WTC11 (cell line): ENCODE measurements around the gene ORM2. TPM values are rescaled to one million over a fixed set of nuclear protein-coding genes. Genes with fewer than 3 reads are reported as not detected.
"Not testable (repeated sequence)": the region's sequence is repeated elsewhere in the genome, so short reads cannot be mapped to it uniquely, and the experiment has no call there.

Experiments
- ATAC-seq: fragments of 200-7000 bp; cut with Tn5 transposase; 2 replicates; pipeline ENCODE4 v1.10.0; 2021; ENCODE audit warnings: mild to moderate bottlenecking, moderate library complexity
- CTCF ChIA-PET: fragments of 300-600 bp; sonication (Branson Sonifier 250); formaldehyde crosslinking; loops from one replicate; lab custom pipeline; 2021; ENCODE audit warnings: antibody characterized with exemption; lab: Charles Lee
- POLR2A ChIA-PET: fragments of 350-600 bp; sonication (Branson Sonifier 250); formaldehyde crosslinking; loops from one replicate; lab custom pipeline; 2021; ENCODE audit warnings: antibody characterized with exemption; lab: Charles Lee
- DNase-seq: peaks from one replicate; pipeline ENCODE4 v3.0.0; 2021; ENCODE audit warnings: low spot score
- H3K27ac Mint-ChIP-seq: 2 replicates; pipeline ENCODE4 v1.8.0; 2021; ENCODE audit warnings: mixed read lengths
- H3K27me3 Mint-ChIP-seq: 2 replicates; pipeline ENCODE4 v1.8.0; 2021; ENCODE audit warnings: low read depth, mild to moderate bottlenecking, moderate library complexity, mixed read lengths
- H3K36me3 Mint-ChIP-seq: 2 replicates; pipeline ENCODE4 v1.8.0; 2021; ENCODE audit warnings: mixed read lengths
- H3K4me1 Mint-ChIP-seq: 2 replicates; pipeline ENCODE4 v1.8.0; 2022; ENCODE audit warnings: mixed read lengths
- H3K4me3 Mint-ChIP-seq: 2 replicates; pipeline ENCODE4 v1.8.0; 2021; ENCODE audit warnings: mild to moderate bottlenecking, moderate library complexity, mixed read lengths
- H3K9me3 Mint-ChIP-seq: 2 replicates; pipeline ENCODE4 v1.8.0; 2021; ENCODE audit warnings: mixed read lengths
- CREB1 ChIP-seq: sonication (generic); formaldehyde crosslinking; IDR thresholded peaks from 2 replicates; pipeline ENCODE4 v1.8.0; 2023; ENCODE audit warnings: mild to moderate bottlenecking, missing genetic modification reagents
- ESRRA ChIP-seq: sonication (generic); formaldehyde crosslinking; IDR thresholded peaks from 2 replicates; pipeline ENCODE4 v1.8.1; 2022; ENCODE audit warnings: mild to moderate bottlenecking, missing genetic modification reagents, borderline replicate concordance
- ETV6 ChIP-seq: sonication (generic); formaldehyde crosslinking; IDR thresholded peaks from 2 replicates; pipeline ENCODE4 v1.8.1; 2022; ENCODE audit warnings: mild to moderate bottlenecking, missing genetic modification reagents
- FOXK1 ChIP-seq: sonication (generic); formaldehyde crosslinking; IDR thresholded peaks from 2 replicates; pipeline ENCODE4 v1.8.0; 2022; ENCODE audit warnings: mild to moderate bottlenecking, moderate library complexity, missing genetic modification reagents
- GRHL2 ChIP-seq: fragments of 250-450 bp; sonication (Bioruptor Pico); IDR thresholded peaks from 2 replicates; pipeline ENCODE4 v1.8.0; 2022; ENCODE audit warnings: mild to moderate bottlenecking, moderate library complexity; ENCODE audit not compliant: insufficient replicate concordance, severe bottlenecking
- GTF2I ChIP-seq: fragments of 250-450 bp; sonication (Bioruptor Pico); conservative IDR thresholded peaks from 2 replicates; pipeline ENCODE4 v1.4.0; 2021; ENCODE audit warnings: mild to moderate bottlenecking
- NFE2L1 ChIP-seq: sonication (generic); formaldehyde crosslinking; IDR thresholded peaks from 2 replicates; pipeline ENCODE4 v1.8.1; 2023; ENCODE audit warnings: missing genetic modification reagents
- NR2C2 ChIP-seq: sonication (generic); formaldehyde crosslinking; IDR thresholded peaks from 2 replicates; pipeline ENCODE4 v1.8.0; 2022; ENCODE audit warnings: mild to moderate bottlenecking, missing genetic modification reagents
- SOX15 ChIP-seq: fragments of 250-450 bp; sonication (Bioruptor Pico); IDR thresholded peaks from 2 replicates; pipeline ENCODE4 v1.9.0; 2021; ENCODE audit warnings: mild to moderate bottlenecking
- ZBTB43 ChIP-seq: sonication (generic); formaldehyde crosslinking; IDR thresholded peaks from 2 replicates; pipeline ENCODE4 v1.8.1; 2023; ENCODE audit warnings: mild to moderate bottlenecking, missing genetic modification reagents
- ZNF232 ChIP-seq: sonication (generic); formaldehyde crosslinking; IDR thresholded peaks from 2 replicates; pipeline ENCODE4 v1.8.0; 2022; ENCODE audit warnings: mild to moderate bottlenecking, missing genetic modification reagents
- ZNF416 ChIP-seq: fragments of 250-450 bp; sonication (Bioruptor Pico); IDR thresholded peaks from 2 replicates; pipeline ENCODE4 v1.9.0; 2021; ENCODE audit warnings: mild to moderate bottlenecking, inconsistent platforms
- total RNA-seq: library from RNA; stranded (reverse); gene quantifications from 3 replicates; pipeline ENCODE4 v1.2.3, GENCODE V29; 2021
- TF ChIP-seq, protein P1 (sequence below): sonication (generic); formaldehyde crosslinking; IDR thresholded peaks from 2 replicates; pipeline ENCODE4 v1.8.1; 2023; ENCODE audit warnings: mild to moderate bottlenecking, missing genetic modification reagents, borderline replicate concordance
- TF ChIP-seq, protein P2 (sequence below): fragments of 250-450 bp; sonication (Bioruptor Pico); IDR thresholded peaks from 2 replicates; pipeline ENCODE4 v1.9.0; 2021; ENCODE audit warnings: moderate library complexity, mild to moderate bottlenecking, inconsistent platforms, borderline replicate concordance
- TF ChIP-seq, protein P3 (sequence below): sonication (generic); formaldehyde crosslinking; IDR thresholded peaks from 2 replicates; pipeline ENCODE4 v1.8.1; 2022; ENCODE audit warnings: mild to moderate bottlenecking, missing genetic modification reagents, moderate library complexity, borderline replicate concordance

Gene ORM2
- total RNA-seq, 1 experiment from 2014 or later: 1.6 TPM

- TF ChIP-seq, protein P1, sequence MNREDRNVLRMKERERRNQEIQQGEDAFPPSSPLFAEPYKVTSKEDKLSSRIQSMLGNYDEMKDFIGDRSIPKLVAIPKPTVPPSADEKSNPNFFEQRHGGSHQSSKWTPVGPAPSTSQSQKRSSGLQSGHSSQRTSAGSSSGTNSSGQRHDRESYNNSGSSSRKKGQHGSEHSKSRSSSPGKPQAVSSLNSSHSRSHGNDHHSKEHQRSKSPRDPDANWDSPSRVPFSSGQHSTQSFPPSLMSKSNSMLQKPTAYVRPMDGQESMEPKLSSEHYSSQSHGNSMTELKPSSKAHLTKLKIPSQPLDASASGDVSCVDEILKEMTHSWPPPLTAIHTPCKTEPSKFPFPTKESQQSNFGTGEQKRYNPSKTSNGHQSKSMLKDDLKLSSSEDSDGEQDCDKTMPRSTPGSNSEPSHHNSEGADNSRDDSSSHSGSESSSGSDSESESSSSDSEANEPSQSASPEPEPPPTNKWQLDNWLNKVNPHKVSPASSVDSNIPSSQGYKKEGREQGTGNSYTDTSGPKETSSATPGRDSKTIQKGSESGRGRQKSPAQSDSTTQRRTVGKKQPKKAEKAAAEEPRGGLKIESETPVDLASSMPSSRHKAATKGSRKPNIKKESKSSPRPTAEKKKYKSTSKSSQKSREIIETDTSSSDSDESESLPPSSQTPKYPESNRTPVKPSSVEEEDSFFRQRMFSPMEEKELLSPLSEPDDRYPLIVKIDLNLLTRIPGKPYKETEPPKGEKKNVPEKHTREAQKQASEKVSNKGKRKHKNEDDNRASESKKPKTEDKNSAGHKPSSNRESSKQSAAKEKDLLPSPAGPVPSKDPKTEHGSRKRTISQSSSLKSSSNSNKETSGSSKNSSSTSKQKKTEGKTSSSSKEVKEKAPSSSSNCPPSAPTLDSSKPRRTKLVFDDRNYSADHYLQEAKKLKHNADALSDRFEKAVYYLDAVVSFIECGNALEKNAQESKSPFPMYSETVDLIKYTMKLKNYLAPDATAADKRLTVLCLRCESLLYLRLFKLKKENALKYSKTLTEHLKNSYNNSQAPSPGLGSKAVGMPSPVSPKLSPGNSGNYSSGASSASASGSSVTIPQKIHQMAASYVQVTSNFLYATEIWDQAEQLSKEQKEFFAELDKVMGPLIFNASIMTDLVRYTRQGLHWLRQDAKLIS (CRISPR knock-in tag): no peak
- TF ChIP-seq NR2C2 (CRISPR knock-in tag): no peak
- no peak for TF ChIP-seq FOXK1 (CRISPR knock-in tag)
- no peak for TF ChIP-seq ZNF232
- TF ChIP-seq SOX15: no peak
- no peak for TF ChIP-seq GRHL2 (CRISPR knock-in tag)
- TF ChIP-seq, protein P2, sequence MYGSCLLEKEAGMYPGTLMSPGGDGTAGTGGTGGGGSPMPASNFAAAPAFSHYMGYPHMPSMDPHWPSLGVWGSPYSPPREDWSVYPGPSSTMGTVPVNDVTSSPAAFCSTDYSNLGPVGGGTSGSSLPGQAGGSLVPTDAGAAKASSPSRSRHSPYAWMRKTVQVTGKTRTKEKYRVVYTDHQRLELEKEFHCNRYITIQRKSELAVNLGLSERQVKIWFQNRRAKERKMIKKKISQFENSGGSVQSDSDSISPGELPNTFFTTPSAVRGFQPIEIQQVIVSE (CRISPR knock-in tag): no peak
- no peak for TF ChIP-seq ETV6 (CRISPR knock-in tag)
- no peak for TF ChIP-seq ZNF416
- no peak for TF ChIP-seq NFE2L1 (CRISPR knock-in tag)
- TF ChIP-seq ZBTB43 (CRISPR knock-in tag): no peak
- TF ChIP-seq GTF2I (CRISPR knock-in tag): no peak
- no peak for TF ChIP-seq CREB1
- TF ChIP-seq, protein P3, sequence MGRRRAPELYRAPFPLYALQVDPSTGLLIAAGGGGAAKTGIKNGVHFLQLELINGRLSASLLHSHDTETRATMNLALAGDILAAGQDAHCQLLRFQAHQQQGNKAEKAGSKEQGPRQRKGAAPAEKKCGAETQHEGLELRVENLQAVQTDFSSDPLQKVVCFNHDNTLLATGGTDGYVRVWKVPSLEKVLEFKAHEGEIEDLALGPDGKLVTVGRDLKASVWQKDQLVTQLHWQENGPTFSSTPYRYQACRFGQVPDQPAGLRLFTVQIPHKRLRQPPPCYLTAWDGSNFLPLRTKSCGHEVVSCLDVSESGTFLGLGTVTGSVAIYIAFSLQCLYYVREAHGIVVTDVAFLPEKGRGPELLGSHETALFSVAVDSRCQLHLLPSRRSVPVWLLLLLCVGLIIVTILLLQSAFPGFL (CRISPR knock-in tag): no peak
- no peak for TF ChIP-seq ESRRA (CRISPR knock-in tag)
These were observed 7.9 kb upstream of the ORM2 start (continued) for GRCh38 chr9:114321759-114322158.

DNA sequence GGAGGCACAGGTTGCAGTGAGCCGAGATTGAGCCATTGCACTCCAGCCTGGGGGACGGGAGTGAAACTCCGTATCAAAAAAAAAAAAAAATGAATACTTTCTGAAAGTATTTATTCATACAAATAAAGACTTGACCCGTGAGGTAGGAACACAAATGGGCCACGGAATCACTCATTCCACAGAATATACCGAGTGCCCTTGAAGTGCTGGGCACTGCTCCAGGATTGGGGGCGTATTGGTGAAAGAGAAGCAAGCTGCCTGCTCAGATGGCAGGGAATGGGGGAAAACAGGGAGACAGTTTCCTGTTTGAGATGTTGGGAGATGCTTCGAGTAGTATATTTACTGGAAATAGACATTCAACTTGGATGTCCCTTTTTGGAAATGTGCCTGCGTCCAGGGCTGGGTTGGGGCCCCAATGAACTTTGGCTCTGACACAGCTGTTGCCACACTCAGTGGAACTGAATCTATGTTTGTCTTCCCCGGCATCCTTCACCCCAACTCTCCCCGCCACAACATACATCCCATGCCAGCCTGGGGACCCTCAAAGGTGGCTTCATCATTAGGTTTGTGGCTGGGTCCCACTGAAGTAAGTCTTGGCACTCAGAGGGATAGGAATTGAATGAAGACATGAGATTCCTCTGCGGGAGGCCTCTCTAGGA lies 7.4 kb upstream of the ORM2 start:
- H3K27ac Mint-ChIP-seq, ATAC-seq: not testable (repeated sequence)

DNA sequence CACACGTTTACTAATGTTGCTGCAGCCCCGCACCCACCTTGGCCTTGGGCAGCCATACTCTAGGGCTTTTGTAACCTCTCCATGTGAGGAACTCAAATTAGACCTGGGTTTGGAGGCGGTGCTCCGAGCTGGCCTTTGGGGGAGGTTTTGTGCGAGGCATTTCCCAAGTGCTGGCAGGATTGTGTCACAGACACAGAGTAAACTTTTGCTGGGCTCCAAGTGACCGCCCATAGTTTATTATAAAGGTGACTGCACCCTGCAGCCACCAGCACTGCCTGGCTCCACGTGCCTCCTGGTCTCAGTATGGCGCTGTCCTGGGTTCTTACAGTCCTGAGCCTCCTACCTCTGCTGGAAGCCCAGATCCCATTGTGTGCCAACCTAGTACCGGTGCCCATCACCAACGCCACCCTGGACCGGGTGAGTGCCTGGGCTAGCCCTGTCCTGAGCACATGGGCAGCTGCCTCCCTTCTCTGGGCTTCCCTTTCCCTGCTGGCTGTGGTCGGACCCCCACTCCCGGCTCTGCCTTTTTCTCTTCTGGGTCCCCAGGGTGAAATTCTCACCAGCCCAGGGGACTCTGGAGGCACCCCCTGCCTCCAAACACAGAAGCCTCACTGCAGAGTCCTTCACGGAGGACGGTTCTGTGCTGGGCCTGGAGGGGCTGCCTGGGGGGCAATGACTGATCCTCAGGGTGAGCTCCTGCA lies 6.7 kb upstream of the ORM2 start, which contains the start of gene ORM1:
Gene ORM1, plus strand, starts transcription at position 268 of the 701 bp plus-strand sequence. Its CDS starts 36 bp downstream, at position 304.
- DNase-seq, H3K36me3 Mint-ChIP-seq, CTCF ChIA-PET, POLR2A ChIA-PET, H3K27ac Mint-ChIP-seq, H3K27me3 Mint-ChIP-seq, H3K4me3 Mint-ChIP-seq, H3K4me1 Mint-ChIP-seq, ATAC-seq, H3K9me3 Mint-ChIP-seq: not testable (repeated sequence)

More for the DNA sequence above, 7.4 kb upstream of the ORM2 start:
- H3K36me3 Mint-ChIP-seq, H3K9me3 Mint-ChIP-seq, POLR2A ChIA-PET, H3K4me3 Mint-ChIP-seq, H3K27me3 Mint-ChIP-seq, DNase-seq, H3K4me1 Mint-ChIP-seq: not testable (repeated sequence)
- CTCF ChIA-PET: interaction anchor here (1.1 kb wide), 1 partner anchor 240 kb away, joined by 3 read pairs; no protein-coding TSS in a partner anchor

- ATAC-seq, POLR2A ChIA-PET, DNase-seq, H3K4me3 Mint-ChIP-seq, CTCF ChIA-PET, H3K9me3 Mint-ChIP-seq, H3K27ac Mint-ChIP-seq, H3K4me1 Mint-ChIP-seq, H3K36me3 Mint-ChIP-seq, H3K27me3 Mint-ChIP-seq: not testable (repeated sequence)
These were observed 5.8 kb upstream of the ORM2 start for GRCh38 chr9:114323849-114324248.
